HepG2 (cell line): Measurements from ENCODE around the gene RNASE13. TPM values are rescaled to one million over a fixed set of nuclear protein-coding genes. Genes with fewer than 3 reads are reported as not detected.

Experiments
- ASH2L ChIP-seq: fragments of 300-600, 200-600 bp; sonication (generic); IDR thresholded peaks from 2 replicates; pipeline ENCODE4 v1.7.0; 2017; ENCODE audit warnings: low read depth, mild to moderate bottlenecking, moderate library complexity, mixed read lengths, low read length; ENCODE audit not compliant: insufficient read length
- CERS6 ChIP-seq: sonication (generic); formaldehyde crosslinking; IDR thresholded peaks from 2 replicates; pipeline ENCODE4 v1.5.0; 2020; ENCODE audit warnings: missing genetic modification reagents
- DMAP1 ChIP-seq: IDR thresholded peaks from 2 replicates; pipeline ENCODE4 v1.6.1; 2016
- HNF4A ChIP-seq: sonication (generic); formaldehyde crosslinking; IDR thresholded peaks from 2 replicates; pipeline ENCODE4 v1.4.0; 2020; ENCODE audit warnings: missing genetic modification reagents
- JUN ChIP-seq: sonication (generic); formaldehyde crosslinking; IDR thresholded peaks from 2 replicates; pipeline ENCODE4 v1.4.0; 2020; ENCODE audit warnings: mild to moderate bottlenecking, missing genetic modification reagents
- MAFF ChIP-seq: IDR thresholded peaks from 2 replicates; pipeline ENCODE4 v1.6.1; 2011; ENCODE audit warnings: low read depth, low read length, improper control_type of control experiment
- NR1H2 ChIP-seq: sonication (generic); formaldehyde crosslinking; IDR thresholded peaks from 2 replicates; pipeline ENCODE4 v1.8.1; 2022; ENCODE audit warnings: low read depth, missing genetic modification reagents, borderline replicate concordance
- PHB2 ChIP-seq: fragments of 450-650 bp; IDR thresholded peaks from 2 replicates; pipeline ENCODE4 v1.6.1; 2018; ENCODE audit not compliant: partially characterized antibody
- POGZ ChIP-seq: sonication (generic); formaldehyde crosslinking; IDR thresholded peaks from 2 replicates; pipeline ENCODE4 v1.4.0; 2020; ENCODE audit warnings: mild to moderate bottlenecking, missing genetic modification reagents
- PPARG ChIP-seq: conservative IDR thresholded peaks from 2 replicates; pipeline ENCODE4 v1.6.1; 2016; ENCODE audit warnings: missing biosample characterization, missing genetic modification reagents
- RBM22 ChIP-seq: fragments of 200-400 bp; formaldehyde crosslinking; optimal IDR thresholded peaks from 2 replicates; pipeline ENCODE3; 2017; ENCODE audit warnings: mild to moderate bottlenecking, low read length, moderate library complexity
- RFX5 ChIP-seq: IDR thresholded peaks from 2 replicates; pipeline ENCODE4 v1.6.1; 2011; ENCODE audit warnings: low read depth, low read length, improper control_type of control experiment
- SIX4 ChIP-seq: sonication (generic); formaldehyde crosslinking; IDR thresholded peaks from 2 replicates; pipeline ENCODE4 v1.4.0; 2020; ENCODE audit warnings: missing genetic modification reagents
- TAF1 ChIP-seq: sonication (generic); formaldehyde crosslinking; IDR thresholded peaks from 2 replicates; pipeline ENCODE4 v1.4.0; 2020; ENCODE audit warnings: missing genetic modification reagents
- TGIF2 ChIP-seq: IDR thresholded peaks from 2 replicates; pipeline ENCODE4 v1.6.1; 2016; ENCODE audit warnings: control low read depth, missing compliant biosample characterization
- WIZ ChIP-seq: sonication (generic); formaldehyde crosslinking; IDR thresholded peaks from 2 replicates; pipeline ENCODE4 v1.5.1; 2020; ENCODE audit warnings: mild to moderate bottlenecking, missing genetic modification reagents
- ZBTB7B ChIP-seq: sonication (generic); formaldehyde crosslinking; IDR thresholded peaks from 2 replicates; pipeline ENCODE4 v1.4.0; 2020; ENCODE audit warnings: missing genetic modification reagents
- ZNF205 ChIP-seq: IDR thresholded peaks from 2 replicates; pipeline ENCODE4 v1.6.1; 2018; ENCODE audit warnings: missing biosample characterization, missing genetic modification reagents
- ZNF296 ChIP-seq: sonication (generic); formaldehyde crosslinking; conservative IDR thresholded peaks from 2 replicates; pipeline ENCODE4 v1.5.0; 2020; ENCODE audit warnings: mild to moderate bottlenecking, missing genetic modification reagents
- ZNF580 ChIP-seq: IDR thresholded peaks from 2 replicates; pipeline ENCODE4 v1.6.1; 2016; ENCODE audit warnings: low read depth, borderline replicate concordance
- ZNF770 ChIP-seq: sonication (generic); formaldehyde crosslinking; IDR thresholded peaks from 2 replicates; pipeline ENCODE4 v1.5.0; 2020; ENCODE audit warnings: mild to moderate bottlenecking, missing genetic modification reagents
- ZNF773 ChIP-seq: sonication (generic); formaldehyde crosslinking; IDR thresholded peaks from 2 replicates; pipeline ENCODE4 v1.4.0; 2020; ENCODE audit warnings: missing genetic modification reagents, borderline replicate concordance
- polyA plus RNA-seq, 8 experiments: library from polyadenylated mRNA; depleted of rRNA in 3 of 8; stranded (reverse) in 7 of 8; unstranded in 1 of 8; fragments of >200 nt; fragmentation: Illumina TruSeq in 4 of 8; extraction: Trizol in 4 of 8; gene quantifications; 2 replicates each; pipeline versions ENCODE4 v1.2.1 to v1.2.3, GENCODE V29; 2011 to 2016; ENCODE audit warnings: low read depth in 4 of 8, missing spikeins in 1 of 8, mixed read lengths in 1 of 8; ENCODE audit not compliant: insufficient read depth in 1 of 8
- total RNA-seq, 5 experiments: library from RNA; depleted of rRNA; stranded (reverse); fragments of >200 nt; fragmentation: Illumina TruSeq; extraction: Trizol; gene quantifications; 2 replicates each; pipeline ENCODE4 v1.2.3, GENCODE V29; 2016; ENCODE audit warnings: low read depth in 1 of 5
- TF ChIP-seq, protein P1 (sequence below): sonication (generic); formaldehyde crosslinking; conservative IDR thresholded peaks from 2 replicates; pipeline ENCODE4 v1.5.0; 2020; ENCODE audit warnings: missing genetic modification reagents
- TF ChIP-seq, protein P2 (sequence below): sonication (generic); formaldehyde crosslinking; IDR thresholded peaks from 2 replicates; pipeline ENCODE4 v1.4.0; 2020; ENCODE audit warnings: missing genetic modification reagents

RNASE13 gene
- total and polyA plus RNA-seq, 2 of the 13 experiments (the other 11 are each of a cell fraction or from before 2014, with no cell fraction given) = 1.0 TPM; not detected in 1

DNA sequence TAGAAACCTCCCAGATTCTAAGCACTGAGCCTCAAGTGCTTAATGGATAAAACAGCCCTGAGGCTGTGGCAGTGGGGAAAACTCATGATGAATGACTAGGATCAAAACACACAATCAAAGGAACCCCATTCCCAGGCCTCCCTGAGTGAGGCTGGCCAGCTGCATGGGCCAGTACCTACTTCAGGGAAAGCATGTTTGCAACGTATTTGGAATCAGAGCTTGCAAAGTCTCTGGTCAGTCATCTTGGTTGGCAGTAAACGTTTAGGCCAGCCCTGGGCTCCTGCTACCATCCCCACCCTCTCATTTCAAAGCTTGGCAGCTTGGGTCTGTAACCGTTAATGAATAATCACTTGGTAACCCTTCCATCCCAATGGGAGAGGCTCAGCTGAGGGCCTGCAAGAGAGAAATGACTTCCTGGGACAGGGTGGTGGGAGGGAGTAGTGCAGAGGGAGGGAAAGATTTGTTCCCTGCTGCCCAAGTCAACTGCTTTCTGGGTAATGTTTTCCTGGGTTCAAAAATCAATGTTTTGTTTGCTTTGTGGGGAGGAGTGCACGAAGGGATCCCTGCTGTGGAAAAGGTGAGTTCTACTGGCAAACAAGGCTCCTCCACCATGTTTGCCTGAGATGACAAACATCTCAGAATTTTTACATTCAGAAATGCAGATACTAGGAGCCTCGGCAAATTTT is 21.0 kb upstream of the RNASE13 start (continued):
- TF ChIP-seq SIX4 (CRISPR knock-in tag) (0 out of 2 replicates have a peak, but pooled peaks have one; percentile 18), RBM22 (no peak), MAFF (no peak), TAF1 (CRISPR knock-in tag) (peak; percentile 79), JUN (CRISPR knock-in tag) (peak; percentile 54; the same call in 1 of the 2 replicates), POGZ (CRISPR knock-in tag) (peak; percentile 88), ZNF773 (CRISPR knock-in tag) (0 out of 2 replicates have a peak, but pooled peaks have one; percentile 46), ZNF770 (peak; percentile 8; the same call in 1 of the 2 replicates), PHB2 (no peak), TGIF2 (CRISPR knock-in tag) (peak; percentile 57; the same call in 1 of the 2 replicates), ZBTB7B (CRISPR knock-in tag) (peak; percentile 73; the same call in 1 of the 2 replicates), ZNF580 (CRISPR knock-in tag) (peak; percentile 97), HNF4A (peak; percentile 89), DMAP1 (CRISPR knock-in tag) (peak; percentile 62; the same call in 1 of the 2 replicates), ASH2L (peak; percentile 58), NR1H2 (CRISPR knock-in tag) (peak; percentile 33; the same call in 1 of the 2 replicates), CERS6 (CRISPR knock-in tag) (no peak), ZNF296 (CRISPR knock-in tag) (no peak), PPARG (peak; percentile 94), ZNF205 (CRISPR knock-in tag) (peak; percentile 48; the same call in 1 of the 2 replicates), RFX5 (no peak), WIZ (CRISPR knock-in tag) (no peak)
- TF ChIP-seq, protein P1, sequence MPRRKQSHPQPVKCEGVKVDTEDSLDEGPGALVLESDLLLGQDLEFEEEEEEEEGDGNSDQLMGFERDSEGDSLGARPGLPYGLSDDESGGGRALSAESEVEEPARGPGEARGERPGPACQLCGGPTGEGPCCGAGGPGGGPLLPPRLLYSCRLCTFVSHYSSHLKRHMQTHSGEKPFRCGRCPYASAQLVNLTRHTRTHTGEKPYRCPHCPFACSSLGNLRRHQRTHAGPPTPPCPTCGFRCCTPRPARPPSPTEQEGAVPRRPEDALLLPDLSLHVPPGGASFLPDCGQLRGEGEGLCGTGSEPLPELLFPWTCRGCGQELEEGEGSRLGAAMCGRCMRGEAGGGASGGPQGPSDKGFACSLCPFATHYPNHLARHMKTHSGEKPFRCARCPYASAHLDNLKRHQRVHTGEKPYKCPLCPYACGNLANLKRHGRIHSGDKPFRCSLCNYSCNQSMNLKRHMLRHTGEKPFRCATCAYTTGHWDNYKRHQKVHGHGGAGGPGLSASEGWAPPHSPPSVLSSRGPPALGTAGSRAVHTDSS (CRISPR knock-in tag) = no peak
- TF ChIP-seq, protein P2, sequence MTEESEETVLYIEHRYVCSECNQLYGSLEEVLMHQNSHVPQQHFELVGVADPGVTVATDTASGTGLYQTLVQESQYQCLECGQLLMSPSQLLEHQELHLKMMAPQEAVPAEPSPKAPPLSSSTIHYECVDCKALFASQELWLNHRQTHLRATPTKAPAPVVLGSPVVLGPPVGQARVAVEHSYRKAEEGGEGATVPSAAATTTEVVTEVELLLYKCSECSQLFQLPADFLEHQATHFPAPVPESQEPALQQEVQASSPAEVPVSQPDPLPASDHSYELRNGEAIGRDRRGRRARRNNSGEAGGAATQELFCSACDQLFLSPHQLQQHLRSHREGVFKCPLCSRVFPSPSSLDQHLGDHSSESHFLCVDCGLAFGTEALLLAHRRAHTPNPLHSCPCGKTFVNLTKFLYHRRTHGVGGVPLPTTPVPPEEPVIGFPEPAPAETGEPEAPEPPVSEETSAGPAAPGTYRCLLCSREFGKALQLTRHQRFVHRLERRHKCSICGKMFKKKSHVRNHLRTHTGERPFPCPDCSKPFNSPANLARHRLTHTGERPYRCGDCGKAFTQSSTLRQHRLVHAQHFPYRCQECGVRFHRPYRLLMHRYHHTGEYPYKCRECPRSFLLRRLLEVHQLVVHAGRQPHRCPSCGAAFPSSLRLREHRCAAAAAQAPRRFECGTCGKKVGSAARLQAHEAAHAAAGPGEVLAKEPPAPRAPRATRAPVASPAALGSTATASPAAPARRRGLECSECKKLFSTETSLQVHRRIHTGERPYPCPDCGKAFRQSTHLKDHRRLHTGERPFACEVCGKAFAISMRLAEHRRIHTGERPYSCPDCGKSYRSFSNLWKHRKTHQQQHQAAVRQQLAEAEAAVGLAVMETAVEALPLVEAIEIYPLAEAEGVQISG = peak; percentile 83
